ENCODE results near the gene FETUB.
"Not testable (repeated sequence)": the region's sequence is repeated elsewhere in the genome, so short reads cannot be mapped to it uniquely, and the experiment has no call there.

FETUB gene

GRCh38 chr3:186679151-186679550, 39.0 kb downstream of the FETUB start:
- DNase-seq = no peak

GRCh38 chr3:186680869-186681268, 40.7 kb downstream of the FETUB start:
- no peak for DNase-seq

- DNase-seq = no peak
Measured at GRCh38 chr3:186682812-186683211, 42.6 kb downstream of the FETUB start.

GRCh38 chr3:186683979-186684378, 43.8 kb downstream of the FETUB start:
- no peak for DNase-seq

- DNase-seq = not testable (repeated sequence)
Measured at GRCh38 chr3:186686475-186686874, 46.3 kb downstream of the FETUB start.

GRCh38 chr3:186687120-186687651, 47.0 kb downstream of the FETUB start:
- no peak for DNase-seq

- DNase-seq = not testable (repeated sequence)
Measured at GRCh38 chr3:186690304-186690703, 50.1 kb downstream of the FETUB start.

- DNase-seq = no peak
Measured at GRCh38 chr3:186691676-186692075, 51.5 kb downstream of the FETUB start.

GRCh38 chr3:186693843-186694242, 53.6 kb downstream of the FETUB start:
- no peak for DNase-seq

- DNase-seq = no peak
Measured at GRCh38 chr3:186694288-186695032, 54.3 kb downstream of the FETUB start.

GRCh38 chr3:186696522-186696921, 56.3 kb downstream of the FETUB start:
- DNase-seq = no peak

GRCh38 chr3:186697510-186697909, 57.3 kb downstream of the FETUB start:
- no peak for DNase-seq

- no peak for DNase-seq
Measured at GRCh38 chr3:186700267-186700666, 60.1 kb downstream of the FETUB start.

- not testable (repeated sequence) for DNase-seq
Measured at GRCh38 chr3:186702451-186702850, 62.3 kb downstream of the FETUB start.
